Left lung (tissue), 14 donors: Measurements from ENCODE around the gene NUAK1. TPM values are rescaled to one million over a fixed set of nuclear protein-coding genes. Genes with fewer than 3 reads are reported as not detected.

Experiments used
- ATAC-seq: fragments of 200-7000 bp; cut with Tn5 transposase; one replicate; pipeline ENCODE4 v1.9.1; 2020; ENCODE audit warnings: moderate library complexity
- DNase-seq, 4 donors: peaks; one replicate each; pipeline ENCODE4 v3.0.0-alpha.2; 2013 to 2020
- H3K27ac ChIP-seq, 2 donors: fragments of 200-600 bp; sonication (generic) in 1 of 2; one replicate each; pipeline versions ENCODE4 v1.5.0 to v1.8.0; 2020 to 2021
- H3K27me3 ChIP-seq, 2 donors: fragments of 200-600 bp; sonication (generic) in 1 of 2; one replicate each; pipeline versions ENCODE4 v1.5.0 to v1.8.0; 2020 to 2021
- H3K36me3 ChIP-seq, 2 donors: fragments of 200-600 bp; sonication (generic) in 1 of 2; one replicate each; pipeline versions ENCODE4 v1.5.0 to v1.8.0; 2020 to 2021
- H3K4me1 ChIP-seq, 2 donors: fragments of 200-600 bp; one replicate each; pipeline ENCODE4 v1.8.0; 2021
- H3K4me3 ChIP-seq, 2 donors: fragments of 200-600 bp; sonication (generic) in 1 of 2; one replicate each; pipeline versions ENCODE4 v1.5.0 to v1.8.0; 2020 to 2021; ENCODE audit warnings: mild to moderate bottlenecking in 1 of 2
- H3K9me3 ChIP-seq, 2 donors: fragments of 200-600 bp; sonication (generic) in 1 of 2; one replicate each; pipeline versions ENCODE4 v1.5.0 to v1.8.0; 2020 to 2021
- intact Hi-C, 2 donors: fragments of 100-400 bp; cut with DNase I; formaldehyde crosslinking; loops; one replicate each; pipeline versions ENCODE4 v1.11.2 to v1.14.2; 2022
- long read RNA-seq, 12 donors: library from polyadenylated mRNA in 2 of 12; unstranded in 2 of 12; transcript quantifications; one replicate each; pipeline ENCODE4 v2.0.0 and lab custom pipeline, GENCODE V29; 2019 to 2026
- polyA plus RNA-seq, 6 donors: library from polyadenylated mRNA; unstranded; fragments of 120-200 nt; gene quantifications; one replicate each; pipeline ENCODE4 v1.2.1, GENCODE V29; 2013; ENCODE audit not compliant: insufficient read length in 6 of 6
- total RNA-seq, 2 donors: library from RNA; stranded (reverse); fragmentation: NEBNext Ultra II Directional; extraction: Animal tissue kit (Norgen Biotek cat#: 25700); gene quantifications; one replicate each; pipeline ENCODE4 v1.2.1, GENCODE V29; 2021
- TF ChIP-seq, protein P1 (sequence below), 2 donors: fragments of 200-600 bp; sonication (generic) in 1 of 2; IDR thresholded peaks; one replicate each; pipeline versions ENCODE4 v1.5.0 to v1.8.0; 2021; ENCODE audit warnings: antibody characterized with exemption in 2 of 2
- donor health status: DM: no; HTN: yes; CAD: no.
- donor health status: DM: no; HTN: no; CAD: no.

The NUAK1 gene
- 10 to 100 TPM; 11.0 to 11.7 TPM for total RNA-seq
- polyA plus RNA-seq = 1 to 10 TPM; 6.5 to 9.6 (median 7.5) TPM
- long read RNA-seq, donor 1, full-length matches to known transcripts = 6 of 6 reads
- long read RNA-seq, donor 1, partial matches to known transcripts = 0 of 6 reads
- long read RNA-seq, donor 1, other reads (novel, unspliced or antisense) = 0 of 6 reads
- long read RNA-seq, donor 2, full-length matches to known transcripts = 3 of 8 reads
- long read RNA-seq, donor 2, partial matches to known transcripts = 5 of 8 reads
- long read RNA-seq, donor 2, other reads (novel, unspliced or antisense) = 0 of 8 reads
- long read RNA-seq, donor 3, full-length matches to known transcripts = 1 of 1 reads
- long read RNA-seq, donor 3, partial matches to known transcripts = 0 of 1 reads
- long read RNA-seq, donor 3, other reads (novel, unspliced or antisense) = 0 of 1 reads
- long read RNA-seq, donor 4 = 0 reads
- long read RNA-seq, donor 5 = 0 reads
- long read RNA-seq, donor 6, full-length matches to known transcripts = 2 of 2 reads
- long read RNA-seq, donor 6, partial matches to known transcripts = 0 of 2 reads
- long read RNA-seq, donor 6, other reads (novel, unspliced or antisense) = 0 of 2 reads
- long read RNA-seq, donor 7 = 0 reads
- long read RNA-seq, donor 8, full-length matches to known transcripts = 1 of 1 reads
- long read RNA-seq, donor 8, partial matches to known transcripts = 0 of 1 reads
- long read RNA-seq, donor 8, other reads (novel, unspliced or antisense) = 0 of 1 reads
- long read RNA-seq, donor 9 = 0 reads
- long read RNA-seq, donor 10, partial matches to known transcripts = 0 of 1 reads
- long read RNA-seq, donor 10, other reads (novel, unspliced or antisense) = 1 of 1 reads
- long read RNA-seq, donor 11, full-length matches to known transcripts = 6 of 6 reads
- long read RNA-seq, donor 11, partial matches to known transcripts = 0 of 6 reads
- long read RNA-seq, donor 11, other reads (novel, unspliced or antisense) = 0 of 6 reads
- long read RNA-seq, donor 12, partial matches to known transcripts = 0 of 1 reads
- long read RNA-seq, donor 12, other reads (novel, unspliced or antisense) = 0 of 1 reads

DNA sequence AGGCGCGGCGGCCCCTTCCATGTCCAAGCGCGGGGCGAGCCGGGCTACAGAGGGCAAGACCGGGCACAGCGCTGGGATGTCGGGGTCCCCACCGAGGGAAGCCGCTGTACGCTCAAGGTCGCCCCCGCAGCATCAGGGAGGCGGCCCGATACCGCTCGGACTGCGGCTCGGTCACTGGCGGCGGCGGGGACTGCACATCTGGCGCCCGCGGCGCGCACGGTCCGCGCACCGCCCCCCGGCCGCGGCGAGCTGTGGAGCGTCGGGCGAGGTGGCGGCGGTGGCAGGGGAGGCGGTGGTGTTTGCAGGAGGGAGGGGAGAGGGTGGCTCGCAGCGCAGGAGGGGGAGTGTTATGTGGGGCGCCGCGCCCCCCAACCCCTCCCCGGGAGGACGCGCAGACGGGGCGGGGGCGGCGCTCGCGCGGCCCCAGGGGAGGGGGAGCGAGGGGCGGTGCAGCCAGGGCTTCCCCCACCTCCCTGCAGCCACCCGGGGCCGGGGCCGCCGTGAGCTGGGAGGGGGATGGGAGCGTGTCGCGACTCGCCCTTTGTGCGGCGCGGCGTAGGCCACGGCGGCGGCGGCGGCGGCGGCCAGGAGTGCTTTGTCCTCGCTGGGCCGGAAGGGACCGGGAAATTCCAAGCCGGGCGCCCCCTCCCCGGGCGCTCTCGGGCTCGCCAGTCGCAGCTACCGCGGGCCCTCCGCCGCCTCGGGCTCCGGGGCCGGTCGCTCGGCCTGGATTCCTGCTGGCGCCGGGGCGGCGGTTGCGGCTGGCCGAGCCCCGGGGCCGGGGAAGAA, at the start of gene NUAK1:
Gene NUAK1 (minus strand): TSS at position 322 of the 789 bp plus-strand sequence. CDS start 301 bp downstream, at position 21.
- Histone ChIP-seq H3K4me1 (peaks cover 17 to 39% of the 10 kb centered on the region in 2 donors), H3K36me3 (no peaks in the 10 kb centered on the region)
- intact Hi-C loops = loop anchor here in 1 of 2 donors (5.0 kb wide), 1 partner anchor 717 kb away; no protein-coding TSS in a partner anchor

DNA sequence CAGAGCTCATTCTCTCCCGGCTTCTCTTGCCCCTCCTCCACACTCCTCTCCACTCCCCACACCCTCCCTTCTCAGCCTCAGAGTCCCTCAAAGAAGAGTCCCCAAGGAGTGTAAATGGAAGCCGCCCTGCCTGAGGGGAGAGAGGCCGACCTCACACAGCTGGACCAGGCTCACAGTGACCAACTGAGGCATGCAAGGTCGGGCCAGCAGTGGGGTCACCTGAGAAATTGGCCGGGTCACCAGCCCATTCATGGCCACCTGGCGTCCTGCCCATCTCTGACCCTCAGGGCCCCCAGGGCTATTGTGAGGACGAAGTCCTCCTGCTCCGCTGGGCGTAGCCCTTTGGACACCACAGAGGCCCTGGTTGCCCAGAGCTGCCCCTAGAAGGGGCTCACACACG, 49.5 kb upstream of the NUAK1 start:
- Histone ChIP-seq H3K4me1 (no peaks in the 10 kb centered on the region), H3K36me3 (no peaks in the 10 kb centered on the region), H3K27me3 (peaks cover 0 to 25% of the 10 kb centered on the region in 2 donors), H3K27ac (no peak overlapping the region), H3K4me3 (no peak overlapping the region), H3K9me3 (no peaks in the 10 kb centered on the region)
- intact Hi-C loops = no loop called here
- no peak for ATAC-seq
- no peak for DNase-seq
- TF ChIP-seq, protein P1, sequence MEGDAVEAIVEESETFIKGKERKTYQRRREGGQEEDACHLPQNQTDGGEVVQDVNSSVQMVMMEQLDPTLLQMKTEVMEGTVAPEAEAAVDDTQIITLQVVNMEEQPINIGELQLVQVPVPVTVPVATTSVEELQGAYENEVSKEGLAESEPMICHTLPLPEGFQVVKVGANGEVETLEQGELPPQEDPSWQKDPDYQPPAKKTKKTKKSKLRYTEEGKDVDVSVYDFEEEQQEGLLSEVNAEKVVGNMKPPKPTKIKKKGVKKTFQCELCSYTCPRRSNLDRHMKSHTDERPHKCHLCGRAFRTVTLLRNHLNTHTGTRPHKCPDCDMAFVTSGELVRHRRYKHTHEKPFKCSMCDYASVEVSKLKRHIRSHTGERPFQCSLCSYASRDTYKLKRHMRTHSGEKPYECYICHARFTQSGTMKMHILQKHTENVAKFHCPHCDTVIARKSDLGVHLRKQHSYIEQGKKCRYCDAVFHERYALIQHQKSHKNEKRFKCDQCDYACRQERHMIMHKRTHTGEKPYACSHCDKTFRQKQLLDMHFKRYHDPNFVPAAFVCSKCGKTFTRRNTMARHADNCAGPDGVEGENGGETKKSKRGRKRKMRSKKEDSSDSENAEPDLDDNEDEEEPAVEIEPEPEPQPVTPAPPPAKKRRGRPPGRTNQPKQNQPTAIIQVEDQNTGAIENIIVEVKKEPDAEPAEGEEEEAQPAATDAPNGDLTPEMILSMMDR (IDR thresholded peaks at IDR 0.05) = no peak

More for the DNA sequence above, at the start of gene NUAK1:
- peak; percentile 75 for ATAC-seq
- peak within 1 kb of the TSS; percentile 45 to 53 for H3K4me3 ChIP-seq
- TF ChIP-seq, protein P1 (IDR thresholded peaks at IDR 0.05) = no peak
- peak within 1 kb of the TSS; percentile 85 to 88 for H3K27ac ChIP-seq
- H3K9me3 ChIP-seq = no peaks in the 10 kb centered on the region
- peaks cover 9 to 78% of the 10 kb centered on the region in 2 donors for H3K27me3 ChIP-seq
- DNase-seq = peak; percentile 65 to 89 (median 78)

DNA sequence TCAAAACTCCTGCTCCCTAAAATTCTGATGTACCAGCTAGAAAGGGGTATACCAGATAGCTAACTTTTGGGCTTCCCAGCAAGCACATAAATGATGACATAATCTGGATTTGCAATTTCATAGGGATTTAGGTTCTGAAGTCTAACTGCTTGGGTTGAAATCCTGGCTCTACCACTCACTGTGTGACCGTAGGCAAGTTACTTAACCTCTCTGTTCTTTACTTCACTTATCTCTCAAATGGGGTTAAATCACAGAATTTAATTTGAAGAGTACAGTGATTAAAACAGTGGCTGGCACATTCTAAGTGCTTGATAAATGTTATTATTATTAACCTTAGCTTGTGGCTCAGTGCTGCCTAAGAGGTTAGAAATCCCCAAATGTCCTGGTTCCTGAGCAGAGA, 49.1 kb upstream of the NUAK1 start:
- DNase-seq = no peak
- no peaks in the 10 kb centered on the region for H3K9me3 ChIP-seq
- H3K4me1 ChIP-seq = no peaks in the 10 kb centered on the region
- H3K27ac ChIP-seq = no peak overlapping the region
- intact Hi-C loops = no loop called here
- TF ChIP-seq, protein P1 (IDR thresholded peaks at IDR 0.05) = no peak
- H3K36me3 ChIP-seq = no peaks in the 10 kb centered on the region
- H3K4me3 ChIP-seq = no peak overlapping the region
- no peak for ATAC-seq
- peaks cover 0 to 25% of the 10 kb centered on the region in 2 donors for H3K27me3 ChIP-seq

DNA sequence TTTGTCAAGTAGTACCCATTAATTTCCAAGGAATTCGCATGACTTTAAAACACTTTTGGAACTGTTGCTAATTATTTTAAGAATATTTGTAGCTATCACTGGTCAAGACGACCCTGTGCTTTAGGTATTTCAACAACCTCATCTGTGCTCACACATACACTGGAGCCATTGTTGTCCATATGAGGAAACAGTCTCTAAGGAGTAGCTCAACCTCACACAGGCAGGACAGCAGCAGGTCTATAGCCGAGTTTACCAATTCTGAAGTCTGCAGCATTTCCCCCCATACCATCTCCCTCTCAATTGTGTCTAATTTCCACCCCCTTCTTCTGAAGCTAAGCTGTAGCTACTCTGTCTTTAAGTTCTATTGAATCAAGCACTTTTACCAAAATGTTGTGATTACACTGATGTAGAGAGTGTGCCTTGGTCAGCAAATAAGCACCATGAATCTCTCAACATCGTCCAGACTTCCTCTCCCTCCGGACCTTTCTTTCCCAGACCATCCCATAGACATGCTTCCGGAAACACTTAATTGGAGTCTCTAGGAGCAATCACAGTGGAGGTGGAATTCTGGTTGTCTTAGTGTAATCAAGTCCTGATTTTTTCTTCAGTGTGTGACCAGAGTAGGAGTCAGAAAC, 48.5 kb upstream of the NUAK1 start:
- no peak overlapping the region for H3K27ac ChIP-seq
- DNase-seq = no peak
- H3K9me3 ChIP-seq = no peaks in the 10 kb centered on the region
- intact Hi-C loops = no loop called here
- no peak for ATAC-seq
- H3K4me3 ChIP-seq = no peak overlapping the region
- no peaks in the 10 kb centered on the region for H3K4me1 ChIP-seq
- H3K27me3 ChIP-seq = peaks cover 0 to 25% of the 10 kb centered on the region in 2 donors
- H3K36me3 ChIP-seq = no peaks in the 10 kb centered on the region
- TF ChIP-seq, protein P1 (IDR thresholded peaks at IDR 0.05) = no peak
